Spleen (tissue), 11 donors: ENCODE data around the gene PSMB2. TPM values are rescaled to one million over a fixed set of nuclear protein-coding genes. Genes with fewer than 3 reads are reported as not detected.

Experiments
- DNase-seq: peaks from one replicate; pipeline ENCODE4 v3.0.0-alpha.2; 2020
- H3K27ac ChIP-seq, 8 donors: fragments of 200-600 bp; sonication (generic) in 7 of 8; 1 replicate in 4 of 8; 2 replicates in 4 of 8; pipeline versions ENCODE4 v1.5.0 to v1.8.0; 2016 to 2021; ENCODE audit warnings: inconsistent platforms in 4 of 8, mild to moderate bottlenecking in 4 of 8, moderate library complexity in 1 of 8
- H3K27me3 ChIP-seq, 7 donors: fragments of 200-600 bp; sonication (generic) in 6 of 7; replicated peaks in 1 of 7; 1 replicate in 4 of 7; 2 replicates in 3 of 7; pipeline versions ENCODE4 v1.5.0 to v1.8.0; 2016 to 2021; ENCODE audit warnings: inconsistent platforms in 3 of 7, mild to moderate bottlenecking in 1 of 7
- H3K36me3 ChIP-seq, 6 donors: fragments of 200-600 bp; sonication (generic) in 5 of 6; 1 replicate in 4 of 6; 2 replicates in 2 of 6; pipeline versions ENCODE4 v1.5.0 to v1.8.0; 2016 to 2021; ENCODE audit warnings: inconsistent platforms in 2 of 6
- H3K4me1 ChIP-seq, 6 donors: fragments of 200-600 bp; sonication (generic) in 5 of 6; 1 replicate in 3 of 6; 2 replicates in 3 of 6; pipeline versions ENCODE4 v1.5.0 to v1.8.0; 2016 to 2021; ENCODE audit warnings: inconsistent platforms in 3 of 6
- H3K4me3 ChIP-seq, 8 donors: fragments of 200-600 bp; sonication (generic) in 7 of 8; 1 replicate in 4 of 8; 2 replicates in 4 of 8; pipeline versions ENCODE4 v1.5.0 to v1.8.0; 2016 to 2021; ENCODE audit warnings: inconsistent platforms in 4 of 8, mild to moderate bottlenecking in 4 of 8, moderate library complexity in 2 of 8
- H3K9me3 ChIP-seq, 8 donors: fragments of 200-600 bp; sonication (generic) in 7 of 8; 1 replicate in 4 of 8; 2 replicates in 4 of 8; pipeline versions ENCODE4 v1.5.0 to v1.8.0; 2016 to 2021; ENCODE audit warnings: inconsistent platforms in 4 of 8
- POLR2A ChIP-seq, 3 donors: fragments of 450-650 bp; IDR thresholded peaks; one replicate each; pipeline ENCODE4 v1.5.1; 2017; ENCODE audit warnings: antibody characterized with exemption in 3 of 3, mild to moderate bottlenecking in 1 of 3
- POLR2AphosphoS5 ChIP-seq, 3 donors: sonication (generic); formaldehyde crosslinking; IDR thresholded peaks; one replicate each; pipeline ENCODE4 v1.5.1; 2017; ENCODE audit warnings: antibody characterized with exemption in 3 of 3
- WGBS, 5 donors: extraction: QIAGEN DNeasy Blood & Tissue Kit in 3 of 5; methylation state at CpG; one replicate each; pipeline versions ENCODE4 v1.1.5 to v1.1.7; 2013 to 2018; 5-methylcytosine and 5-hydroxymethylcytosine counted together
- intact Hi-C: fragments of 100-400 bp; cut with DNase I; formaldehyde crosslinking; loops from one replicate; pipeline ENCODE4 v1.15.0; 2023; ENCODE audit warnings: low total_unique reads
- polyA plus RNA-seq, 3 donors: library from polyadenylated mRNA; stranded (reverse); fragments of 200-250 nt; gene quantifications; one replicate each; pipeline ENCODE4 v1.2.1, GENCODE V29; 2013
- total RNA-seq, 7 donors: library from RNA; depleted of rRNA in 3 of 7; stranded (reverse); fragments of >200 nt in 3 of 7; fragmentation: NEBNext Ultra II Directional in 4 of 7; extraction: Animal tissue kit (Norgen Biotek cat#: 25700) in 4 of 7; gene quantifications; one replicate each; pipeline versions ENCODE4 v1.1.0 to v1.2.1, GENCODE V29; 2016 to 2021
- TF ChIP-seq, protein P1 (sequence below), 11 experiments: fragments of 200-600 bp in 7 of 11; fragments of 450-650 bp in 4 of 11; sonication (generic) in 4 of 11; IDR thresholded peaks in 8 of 11; conservative IDR thresholded peaks in 3 of 11; 1 replicate in 7 of 11; 2 replicates in 4 of 11; pipeline versions ENCODE4 v1.4.0 to v1.8.0; 2016 to 2021; ENCODE audit warnings: antibody characterized with exemption in 11 of 11, inconsistent platforms in 4 of 11, mild to moderate bottlenecking in 1 of 11
- donor health status: healthy with polysubstance abuse.
- donor health status: DM: no; HTN: no; CAD: no; lungs with moderate emphysema.
- donor health status: DM: no; HTN: no; CAD: no.
- donor health status: Bipolar disorder and iron deficiency.
- donor health status: healthy.
- donor health status: DM: no; HTN: no; CAD: no.
- donor health status: DM: yes; HTN: yes; CAD: no.

PSMB2 gene
- total and polyA plus RNA-seq, 10 donors = 20.7 to 49.2 (median 45.1) TPM

DNA sequence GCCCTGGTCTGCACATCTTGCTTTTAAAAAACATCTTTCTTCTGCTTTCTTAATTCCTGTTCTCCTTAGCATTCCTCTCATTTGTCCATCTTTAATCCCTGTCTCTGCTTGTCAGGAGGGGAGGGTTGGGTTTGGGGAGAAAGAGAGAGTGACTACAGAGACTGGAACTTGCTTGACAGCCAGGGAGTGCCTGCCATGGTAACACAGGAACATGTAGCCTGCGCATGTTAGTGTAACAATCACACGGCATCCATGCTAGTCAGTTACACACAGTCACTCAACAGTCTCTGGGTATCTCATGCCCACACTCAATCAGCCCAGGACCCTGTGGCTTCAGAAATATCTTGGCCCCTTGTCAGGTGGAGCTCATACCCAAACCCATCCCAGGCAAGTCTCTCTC is 69.0 kb downstream of the PSMB2 start:
- no peak for DNase-seq
- Histone ChIP-seq H3K36me3 (peaks cover 0 to 2% (median 0%) of the 10 kb centered on the region in 6 donors), H3K9me3 (no peaks in the 10 kb centered on the region), H3K27ac (no peak overlapping the region), H3K27me3 (peaks cover 0 to 50% (median 35%) of the 10 kb centered on the region in 7 donors), H3K4me1 (peaks cover 3 to 54% (median 28%) of the 10 kb centered on the region in 6 donors), H3K4me3 (no peak overlapping the region)
- 78 to 89% (median 88%) methylated on average over 2 of the region's 2 CpGs for WGBS, 5 donors
- intact Hi-C loops = loop anchor here (5.0 kb wide), 1 partner anchor 145 kb away; the partner anchor contains the start of gene C1orf216
- TF ChIP-seq, protein P1, sequence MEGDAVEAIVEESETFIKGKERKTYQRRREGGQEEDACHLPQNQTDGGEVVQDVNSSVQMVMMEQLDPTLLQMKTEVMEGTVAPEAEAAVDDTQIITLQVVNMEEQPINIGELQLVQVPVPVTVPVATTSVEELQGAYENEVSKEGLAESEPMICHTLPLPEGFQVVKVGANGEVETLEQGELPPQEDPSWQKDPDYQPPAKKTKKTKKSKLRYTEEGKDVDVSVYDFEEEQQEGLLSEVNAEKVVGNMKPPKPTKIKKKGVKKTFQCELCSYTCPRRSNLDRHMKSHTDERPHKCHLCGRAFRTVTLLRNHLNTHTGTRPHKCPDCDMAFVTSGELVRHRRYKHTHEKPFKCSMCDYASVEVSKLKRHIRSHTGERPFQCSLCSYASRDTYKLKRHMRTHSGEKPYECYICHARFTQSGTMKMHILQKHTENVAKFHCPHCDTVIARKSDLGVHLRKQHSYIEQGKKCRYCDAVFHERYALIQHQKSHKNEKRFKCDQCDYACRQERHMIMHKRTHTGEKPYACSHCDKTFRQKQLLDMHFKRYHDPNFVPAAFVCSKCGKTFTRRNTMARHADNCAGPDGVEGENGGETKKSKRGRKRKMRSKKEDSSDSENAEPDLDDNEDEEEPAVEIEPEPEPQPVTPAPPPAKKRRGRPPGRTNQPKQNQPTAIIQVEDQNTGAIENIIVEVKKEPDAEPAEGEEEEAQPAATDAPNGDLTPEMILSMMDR (IDR thresholded peaks at IDR 0.05 in 8 of 11, conservative IDR thresholded peaks at IDR 0.05 in 3 of 11) = no peak
- TF ChIP-seq POLR2AphosphoS5 (IDR thresholded peaks at IDR 0.05) (no peak), POLR2A (IDR thresholded peaks at IDR 0.05) (no peak)

DNA sequence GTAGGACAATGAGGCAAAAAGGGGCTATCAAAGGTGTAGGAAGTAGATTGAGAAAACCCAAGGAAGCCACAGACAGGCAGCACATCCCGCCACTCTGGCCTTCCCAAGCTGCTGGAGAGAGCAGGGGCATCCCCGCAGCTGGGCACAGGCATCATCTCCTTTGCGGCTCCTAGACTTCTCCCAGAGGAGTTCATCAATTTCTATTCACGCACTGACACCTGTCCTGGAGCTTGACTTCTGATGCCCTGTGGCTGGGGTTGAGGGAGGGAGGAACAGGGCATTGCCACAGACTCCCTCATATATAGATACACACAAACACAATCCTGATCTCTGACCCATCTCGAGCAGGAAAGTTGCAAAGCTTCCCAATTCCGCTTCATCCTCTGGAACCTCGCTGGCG is 70.1 kb downstream of the PSMB2 start:
- peaks cover 0 to 11% (median 1%) of the 10 kb centered on the region in 6 donors for H3K36me3 ChIP-seq
- TF ChIP-seq, protein P1 (IDR thresholded peaks at IDR 0.05 in 8 of 11, conservative IDR thresholded peaks at IDR 0.05 in 3 of 11) = no peak
- TF ChIP-seq POLR2AphosphoS5 (IDR thresholded peaks at IDR 0.05) (no peak), POLR2A (IDR thresholded peaks at IDR 0.05) (no peak)
- peaks cover 0 to 40% (median 26%) of the 10 kb centered on the region in 7 donors for H3K27me3 ChIP-seq
- intact Hi-C loops = loop anchor here (5.0 kb wide), 1 partner anchor 146 kb away; the partner anchor contains the start of gene C1orf216
- DNase-seq = peak; percentile 41
- no peaks in the 10 kb centered on the region for H3K9me3 ChIP-seq
- 83 to 92% (median 87%) methylated on average over 8 of the region's 8 CpGs for WGBS, 5 donors
- H3K4me3 ChIP-seq = no peak overlapping the region
- H3K4me1 ChIP-seq = peaks cover 3 to 44% (median 18%) of the 10 kb centered on the region in 6 donors
- no peak overlapping the region for H3K27ac ChIP-seq

DNA sequence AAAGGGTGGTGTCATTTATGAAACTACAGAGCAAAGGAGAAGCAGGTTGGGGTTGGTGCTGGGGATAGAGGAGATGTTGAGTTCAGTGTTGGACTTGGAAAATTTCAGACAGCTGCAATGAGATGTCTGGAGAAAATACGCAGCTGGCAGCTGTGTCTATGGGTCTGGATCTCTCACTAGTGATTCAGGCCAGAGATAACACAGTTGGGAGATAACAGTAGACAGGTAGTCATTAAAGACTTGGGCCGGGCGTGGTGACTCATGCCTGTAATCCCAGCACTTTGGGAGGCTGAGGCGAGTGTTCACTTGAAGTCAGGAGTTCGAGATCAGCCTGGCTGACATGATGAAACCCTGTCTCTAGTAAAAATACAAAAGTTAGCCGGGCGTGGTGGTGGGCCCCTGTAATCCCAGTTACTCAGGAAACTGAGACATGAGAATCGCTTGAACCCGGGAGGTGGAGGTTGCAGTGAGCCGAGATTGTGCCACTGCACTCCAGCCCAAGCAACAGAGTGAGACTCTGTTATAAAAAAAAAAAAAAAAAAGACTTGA is 70.7 kb downstream of the PSMB2 start:
- H3K4me3 ChIP-seq = no peak overlapping the region
- peak; percentile 35 for DNase-seq
- 86 to 92% (median 88%) methylated on average over 10 of the region's 10 CpGs for WGBS, 5 donors
- intact Hi-C loops = loop anchor here (5.0 kb wide), 1 partner anchor 147 kb away; the partner anchor contains the start of gene C1orf216
- peaks cover 0 to 38% (median 26%) of the 10 kb centered on the region in 7 donors for H3K27me3 ChIP-seq
- peaks cover 3 to 38% (median 12%) of the 10 kb centered on the region in 6 donors for H3K4me1 ChIP-seq
- TF ChIP-seq POLR2AphosphoS5 (IDR thresholded peaks at IDR 0.05) (no peak), POLR2A (IDR thresholded peaks at IDR 0.05) (no peak)
- TF ChIP-seq, protein P1 (IDR thresholded peaks at IDR 0.05 in 8 of 11, conservative IDR thresholded peaks at IDR 0.05 in 3 of 11) = no peak
- H3K36me3 ChIP-seq = peaks cover 0 to 17% (median 3%) of the 10 kb centered on the region in 6 donors
- H3K9me3 ChIP-seq = no peaks in the 10 kb centered on the region
- no peak overlapping the region for H3K27ac ChIP-seq

DNA sequence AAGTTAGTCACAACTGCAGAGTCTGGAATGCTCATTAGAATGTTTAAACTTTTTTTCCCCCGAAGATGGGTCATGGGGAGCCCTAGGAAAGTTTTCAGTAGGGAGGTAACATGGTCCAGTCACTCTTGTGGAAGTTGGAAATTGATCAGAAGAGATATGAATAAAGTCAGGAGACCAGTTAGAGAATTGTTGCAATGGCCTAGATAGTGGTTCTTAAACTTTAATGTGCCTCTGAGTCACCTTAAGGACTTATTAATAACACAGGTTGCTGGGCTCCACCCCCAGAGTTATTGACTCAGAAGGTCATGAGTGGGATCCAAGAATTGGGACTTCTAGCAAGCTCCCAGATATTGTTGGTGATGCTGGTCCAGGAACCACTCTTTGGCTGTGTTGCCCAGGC is 71.4 kb downstream of the PSMB2 start:
- no peak overlapping the region for H3K27ac ChIP-seq
- peaks cover 0 to 24% (median 4%) of the 10 kb centered on the region in 6 donors for H3K36me3 ChIP-seq
- WGBS, 5 donors = 82 to 95% (median 87%) methylated on average over 1 of the region's 1 CpG
- no peak for DNase-seq
- intact Hi-C loops = loop anchor here (5.0 kb wide), 2 partner anchors 147 to 202 kb away; partner anchors contain the start of gene C1orf216
- TF ChIP-seq POLR2A (IDR thresholded peaks at IDR 0.05) (no peak), POLR2AphosphoS5 (IDR thresholded peaks at IDR 0.05) (no peak)
- TF ChIP-seq, protein P1 (IDR thresholded peaks at IDR 0.05 in 8 of 11, conservative IDR thresholded peaks at IDR 0.05 in 3 of 11) = no peak
- H3K4me1 ChIP-seq = peaks cover 3 to 31% (median 12%) of the 10 kb centered on the region in 6 donors
- no peak overlapping the region for H3K4me3 ChIP-seq
- no peaks in the 10 kb centered on the region for H3K9me3 ChIP-seq
- peaks cover 0 to 35% (median 26%) of the 10 kb centered on the region in 7 donors for H3K27me3 ChIP-seq
